ENCODE results near the gene CCDC85A. TPM values are rescaled to one million over a fixed set of nuclear protein-coding genes. Genes with fewer than 3 reads are reported as not detected.

Gene CCDC85A
- polyA plus RNA-seq, 1 of the 3 experiments (the other 2 are of a cell fraction): 48.7 TPM

DNA sequence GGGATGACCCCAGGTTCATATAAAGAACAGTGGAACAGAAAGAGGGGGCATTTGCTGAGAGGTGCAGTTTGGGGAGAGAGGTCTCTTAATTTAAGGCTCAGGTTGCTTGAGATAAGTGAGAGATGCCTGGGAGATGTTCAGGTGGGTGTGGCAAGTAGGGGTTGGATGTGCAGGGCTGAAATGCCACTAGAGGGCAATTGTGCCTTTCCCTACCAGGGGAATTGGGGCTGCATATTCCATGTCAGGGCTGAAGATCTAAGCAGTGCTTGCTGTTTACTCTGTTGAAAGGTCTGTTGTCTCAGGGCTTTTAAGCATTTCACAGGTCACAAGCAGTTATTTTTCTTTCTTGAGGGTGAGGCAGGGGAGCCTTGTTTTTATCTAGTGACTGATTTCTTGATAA is 7.8 kb downstream of the CCDC85A start:
- Histone ChIP-seq H3F3A (replicated peaks; ENCODE audit: insufficient read depth) (peaks cover 21% of the 10 kb centered on the region), H3K4me3 (ENCODE audit: low read depth in 2 of 2, low read length in 1 of 2) (peak overlapping the region in 1 of 2 experiments; percentile 21; a peak in 1 of 4 replicates), H3K27ac (ENCODE audit: low read depth in 2 of 2, low read length in 1 of 2) (peak overlapping the region in 1 of 2 experiments; percentile 79; a peak in 1 of 4 replicates), H3K9me2 (no peaks in the 10 kb centered on the region), H3K36me3 (replicated peaks in 1 of 2; ENCODE audit: control insufficient read depth in 1 of 2, insufficient read depth in 2 of 2, low read length in 1 of 2) (peaks cover 18 to 41% of the 10 kb centered on the region in 2 experiments), H3K79me2 (ENCODE audit: insufficient read depth) (peaks cover 100% of the 10 kb centered on the region), H2AFZ (ENCODE audit: low read depth) (no peak overlapping the region), H3K4me1 (ENCODE audit: control insufficient read depth in 1 of 2, insufficient read depth in 2 of 2, low read depth in 1 of 2, low read length in 1 of 2) (peaks cover 0 to 25% of the 10 kb centered on the region in 2 experiments; a peak in 2 of 4 replicates), H3K9me3 (no peaks in the 10 kb centered on the region), H3K9ac (no peak overlapping the region), H3K27me3 (ENCODE audit: insufficient read depth) (no peaks in the 10 kb centered on the region), H3K4me2 (peak overlapping the region; percentile 15; the same call in 1 of the 2 replicates), H4K20me1 (ENCODE audit: insufficient read depth) (peaks cover 37% of the 10 kb centered on the region)
- ChIA-PET CTCF (interaction anchor here (1.8 kb wide), 1 partner anchor 8 kb away, joined by 8 read pairs; the partner anchor contains the start of gene CCDC85A), POLR2A (no interaction called here)
- no peak for DNase-seq
- no peak for TF ChIP-seq RXRA (IDR thresholded peaks at IDR 0.05; ENCODE audit: borderline replicate concordance, low read depth)
- TF ChIP-seq MEF2A (IDR thresholded peaks at IDR 0.05; ENCODE audit: borderline replicate concordance, low read depth): no peak
- TF ChIP-seq, protein P1, sequence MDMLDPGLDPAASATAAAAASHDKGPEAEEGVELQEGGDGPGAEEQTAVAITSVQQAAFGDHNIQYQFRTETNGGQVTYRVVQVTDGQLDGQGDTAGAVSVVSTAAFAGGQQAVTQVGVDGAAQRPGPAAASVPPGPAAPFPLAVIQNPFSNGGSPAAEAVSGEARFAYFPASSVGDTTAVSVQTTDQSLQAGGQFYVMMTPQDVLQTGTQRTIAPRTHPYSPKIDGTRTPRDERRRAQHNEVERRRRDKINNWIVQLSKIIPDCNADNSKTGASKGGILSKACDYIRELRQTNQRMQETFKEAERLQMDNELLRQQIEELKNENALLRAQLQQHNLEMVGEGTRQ (IDR thresholded peaks at IDR 0.05; ENCODE audit: borderline replicate concordance, low read depth, low read length): no peak
- TF ChIP-seq JUND (IDR thresholded peaks at IDR 0.05): no peak
- TF ChIP-seq NFIC (IDR thresholded peaks at IDR 0.05; ENCODE audit: borderline replicate concordance): no peak
- peak; percentile 39 for TF ChIP-seq POLR2AphosphoS5 (IDR thresholded peaks at IDR 0.05; ENCODE audit: low read depth, low read length)
- TF ChIP-seq, protein P2, sequence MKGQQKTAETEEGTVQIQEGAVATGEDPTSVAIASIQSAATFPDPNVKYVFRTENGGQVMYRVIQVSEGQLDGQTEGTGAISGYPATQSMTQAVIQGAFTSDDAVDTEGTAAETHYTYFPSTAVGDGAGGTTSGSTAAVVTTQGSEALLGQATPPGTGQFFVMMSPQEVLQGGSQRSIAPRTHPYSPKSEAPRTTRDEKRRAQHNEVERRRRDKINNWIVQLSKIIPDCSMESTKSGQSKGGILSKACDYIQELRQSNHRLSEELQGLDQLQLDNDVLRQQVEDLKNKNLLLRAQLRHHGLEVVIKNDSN (IDR thresholded peaks at IDR 0.05; ENCODE audit: borderline replicate concordance, low read depth): no peak
- no peak for TF ChIP-seq MXI1 (IDR thresholded peaks at IDR 0.05; ENCODE audit: low read depth, low read length)
- no peak for TF ChIP-seq FOSL2 (IDR thresholded peaks at IDR 0.05; ENCODE audit: borderline replicate concordance, low read depth)
- no peak for TF ChIP-seq SIN3A (IDR thresholded peaks at IDR 0.05; ENCODE audit: borderline replicate concordance, low read depth, low read length)
- TF ChIP-seq, protein P3, sequence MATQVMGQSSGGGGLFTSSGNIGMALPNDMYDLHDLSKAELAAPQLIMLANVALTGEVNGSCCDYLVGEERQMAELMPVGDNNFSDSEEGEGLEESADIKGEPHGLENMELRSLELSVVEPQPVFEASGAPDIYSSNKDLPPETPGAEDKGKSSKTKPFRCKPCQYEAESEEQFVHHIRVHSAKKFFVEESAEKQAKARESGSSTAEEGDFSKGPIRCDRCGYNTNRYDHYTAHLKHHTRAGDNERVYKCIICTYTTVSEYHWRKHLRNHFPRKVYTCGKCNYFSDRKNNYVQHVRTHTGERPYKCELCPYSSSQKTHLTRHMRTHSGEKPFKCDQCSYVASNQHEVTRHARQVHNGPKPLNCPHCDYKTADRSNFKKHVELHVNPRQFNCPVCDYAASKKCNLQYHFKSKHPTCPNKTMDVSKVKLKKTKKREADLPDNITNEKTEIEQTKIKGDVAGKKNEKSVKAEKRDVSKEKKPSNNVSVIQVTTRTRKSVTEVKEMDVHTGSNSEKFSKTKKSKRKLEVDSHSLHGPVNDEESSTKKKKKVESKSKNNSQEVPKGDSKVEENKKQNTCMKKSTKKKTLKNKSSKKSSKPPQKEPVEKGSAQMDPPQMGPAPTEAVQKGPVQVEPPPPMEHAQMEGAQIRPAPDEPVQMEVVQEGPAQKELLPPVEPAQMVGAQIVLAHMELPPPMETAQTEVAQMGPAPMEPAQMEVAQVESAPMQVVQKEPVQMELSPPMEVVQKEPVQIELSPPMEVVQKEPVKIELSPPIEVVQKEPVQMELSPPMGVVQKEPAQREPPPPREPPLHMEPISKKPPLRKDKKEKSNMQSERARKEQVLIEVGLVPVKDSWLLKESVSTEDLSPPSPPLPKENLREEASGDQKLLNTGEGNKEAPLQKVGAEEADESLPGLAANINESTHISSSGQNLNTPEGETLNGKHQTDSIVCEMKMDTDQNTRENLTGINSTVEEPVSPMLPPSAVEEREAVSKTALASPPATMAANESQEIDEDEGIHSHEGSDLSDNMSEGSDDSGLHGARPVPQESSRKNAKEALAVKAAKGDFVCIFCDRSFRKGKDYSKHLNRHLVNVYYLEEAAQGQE (IDR thresholded peaks at IDR 0.05; ENCODE audit: low read depth, low read length): no peak
- no peak for TF ChIP-seq YY1 (IDR thresholded peaks at IDR 0.05; ENCODE audit: low read depth)
- peak; percentile 65 for TF ChIP-seq RAD21 (IDR thresholded peaks at IDR 0.05; ENCODE audit: low read length)
- TF ChIP-seq SMC3 (IDR thresholded peaks at IDR 0.05; ENCODE audit: low read depth, low read length): peak; percentile 56
- TF ChIP-seq, protein P4, sequence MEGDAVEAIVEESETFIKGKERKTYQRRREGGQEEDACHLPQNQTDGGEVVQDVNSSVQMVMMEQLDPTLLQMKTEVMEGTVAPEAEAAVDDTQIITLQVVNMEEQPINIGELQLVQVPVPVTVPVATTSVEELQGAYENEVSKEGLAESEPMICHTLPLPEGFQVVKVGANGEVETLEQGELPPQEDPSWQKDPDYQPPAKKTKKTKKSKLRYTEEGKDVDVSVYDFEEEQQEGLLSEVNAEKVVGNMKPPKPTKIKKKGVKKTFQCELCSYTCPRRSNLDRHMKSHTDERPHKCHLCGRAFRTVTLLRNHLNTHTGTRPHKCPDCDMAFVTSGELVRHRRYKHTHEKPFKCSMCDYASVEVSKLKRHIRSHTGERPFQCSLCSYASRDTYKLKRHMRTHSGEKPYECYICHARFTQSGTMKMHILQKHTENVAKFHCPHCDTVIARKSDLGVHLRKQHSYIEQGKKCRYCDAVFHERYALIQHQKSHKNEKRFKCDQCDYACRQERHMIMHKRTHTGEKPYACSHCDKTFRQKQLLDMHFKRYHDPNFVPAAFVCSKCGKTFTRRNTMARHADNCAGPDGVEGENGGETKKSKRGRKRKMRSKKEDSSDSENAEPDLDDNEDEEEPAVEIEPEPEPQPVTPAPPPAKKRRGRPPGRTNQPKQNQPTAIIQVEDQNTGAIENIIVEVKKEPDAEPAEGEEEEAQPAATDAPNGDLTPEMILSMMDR (IDR thresholded peaks at IDR 0.05): peak; percentile 78
- TF ChIP-seq FOXM1 (IDR thresholded peaks at IDR 0.05; ENCODE audit: low read depth): no peak
- TF ChIP-seq TEAD4 (IDR thresholded peaks at IDR 0.05; ENCODE audit: borderline replicate concordance, insufficient read depth): no peak
- TF ChIP-seq, protein P5, sequence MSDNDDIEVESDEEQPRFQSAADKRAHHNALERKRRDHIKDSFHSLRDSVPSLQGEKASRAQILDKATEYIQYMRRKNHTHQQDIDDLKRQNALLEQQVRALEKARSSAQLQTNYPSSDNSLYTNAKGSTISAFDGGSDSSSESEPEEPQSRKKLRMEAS (IDR thresholded peaks at IDR 0.05; ENCODE audit: low read depth): no peak
- no peak for TF ChIP-seq RFX5 (IDR thresholded peaks at IDR 0.05; ENCODE audit: low read length)
- TF ChIP-seq TAF1 (IDR thresholded peaks at IDR 0.05; ENCODE audit: borderline replicate concordance, low read depth, low read length): no peak
- TF ChIP-seq ELF1 (IDR thresholded peaks at IDR 0.05): no peak
- TF ChIP-seq GATA2 (CRISPR knock-in tag; IDR thresholded peaks at IDR 0.05): no peak
- TF ChIP-seq, protein P6, sequence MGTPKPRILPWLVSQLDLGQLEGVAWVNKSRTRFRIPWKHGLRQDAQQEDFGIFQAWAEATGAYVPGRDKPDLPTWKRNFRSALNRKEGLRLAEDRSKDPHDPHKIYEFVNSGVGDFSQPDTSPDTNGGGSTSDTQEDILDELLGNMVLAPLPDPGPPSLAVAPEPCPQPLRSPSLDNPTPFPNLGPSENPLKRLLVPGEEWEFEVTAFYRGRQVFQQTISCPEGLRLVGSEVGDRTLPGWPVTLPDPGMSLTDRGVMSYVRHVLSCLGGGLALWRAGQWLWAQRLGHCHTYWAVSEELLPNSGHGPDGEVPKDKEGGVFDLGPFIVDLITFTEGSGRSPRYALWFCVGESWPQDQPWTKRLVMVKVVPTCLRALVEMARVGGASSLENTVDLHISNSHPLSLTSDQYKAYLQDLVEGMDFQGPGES (IDR thresholded peaks at IDR 0.05; ENCODE audit: low read depth, low read length): no peak
- TF ChIP-seq NRF1 (IDR thresholded peaks at IDR 0.05; ENCODE audit: low read depth, low read length): no peak
- TF ChIP-seq, protein P7, sequence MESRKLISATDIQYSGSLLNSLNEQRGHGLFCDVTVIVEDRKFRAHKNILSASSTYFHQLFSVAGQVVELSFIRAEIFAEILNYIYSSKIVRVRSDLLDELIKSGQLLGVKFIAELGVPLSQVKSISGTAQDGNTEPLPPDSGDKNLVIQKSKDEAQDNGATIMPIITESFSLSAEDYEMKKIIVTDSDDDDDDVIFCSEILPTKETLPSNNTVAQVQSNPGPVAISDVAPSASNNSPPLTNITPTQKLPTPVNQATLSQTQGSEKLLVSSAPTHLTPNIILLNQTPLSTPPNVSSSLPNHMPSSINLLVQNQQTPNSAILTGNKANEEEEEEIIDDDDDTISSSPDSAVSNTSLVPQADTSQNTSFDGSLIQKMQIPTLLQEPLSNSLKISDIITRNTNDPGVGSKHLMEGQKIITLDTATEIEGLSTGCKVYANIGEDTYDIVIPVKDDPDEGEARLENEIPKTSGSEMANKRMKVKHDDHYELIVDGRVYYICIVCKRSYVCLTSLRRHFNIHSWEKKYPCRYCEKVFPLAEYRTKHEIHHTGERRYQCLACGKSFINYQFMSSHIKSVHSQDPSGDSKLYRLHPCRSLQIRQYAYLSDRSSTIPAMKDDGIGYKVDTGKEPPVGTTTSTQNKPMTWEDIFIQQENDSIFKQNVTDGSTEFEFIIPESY (IDR thresholded peaks at IDR 0.05; ENCODE audit: borderline replicate concordance, low read depth): no peak

All from SK-N-SH (cell line).